ENCODE measurements around the gene GJC2. TPM values are rescaled to one million over a fixed set of nuclear protein-coding genes. Genes with fewer than 3 reads are reported as not detected.
"Not testable (repeated sequence)": the region's sequence is repeated elsewhere in the genome, so short reads cannot be mapped to it uniquely, and the experiment has no call there.

Gene GJC2
- total RNA-seq, 1 donor from 2014 or later, result 2.1 TPM

DNA sequence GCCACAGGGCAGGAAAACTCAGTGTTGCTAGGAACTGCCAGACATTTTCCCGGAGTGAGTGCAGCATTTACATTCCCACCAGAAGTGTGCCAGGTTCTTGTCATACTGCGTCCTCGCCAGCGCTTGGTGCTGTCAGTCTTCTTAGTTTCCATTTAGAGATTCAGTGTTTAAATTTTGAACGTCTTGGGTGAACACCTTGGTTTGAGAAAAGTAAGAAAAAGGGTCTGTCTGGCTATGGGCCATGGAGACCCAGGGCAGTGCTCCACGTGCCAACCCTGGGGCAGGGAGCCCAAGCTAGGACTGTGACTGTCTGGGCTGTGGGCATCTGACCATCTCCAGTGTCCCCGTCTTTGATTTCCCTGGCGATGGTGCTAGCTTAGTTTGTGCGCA lies 31.9 kb downstream of the GJC2 start:
- TF ChIP-seq, protein P1, sequence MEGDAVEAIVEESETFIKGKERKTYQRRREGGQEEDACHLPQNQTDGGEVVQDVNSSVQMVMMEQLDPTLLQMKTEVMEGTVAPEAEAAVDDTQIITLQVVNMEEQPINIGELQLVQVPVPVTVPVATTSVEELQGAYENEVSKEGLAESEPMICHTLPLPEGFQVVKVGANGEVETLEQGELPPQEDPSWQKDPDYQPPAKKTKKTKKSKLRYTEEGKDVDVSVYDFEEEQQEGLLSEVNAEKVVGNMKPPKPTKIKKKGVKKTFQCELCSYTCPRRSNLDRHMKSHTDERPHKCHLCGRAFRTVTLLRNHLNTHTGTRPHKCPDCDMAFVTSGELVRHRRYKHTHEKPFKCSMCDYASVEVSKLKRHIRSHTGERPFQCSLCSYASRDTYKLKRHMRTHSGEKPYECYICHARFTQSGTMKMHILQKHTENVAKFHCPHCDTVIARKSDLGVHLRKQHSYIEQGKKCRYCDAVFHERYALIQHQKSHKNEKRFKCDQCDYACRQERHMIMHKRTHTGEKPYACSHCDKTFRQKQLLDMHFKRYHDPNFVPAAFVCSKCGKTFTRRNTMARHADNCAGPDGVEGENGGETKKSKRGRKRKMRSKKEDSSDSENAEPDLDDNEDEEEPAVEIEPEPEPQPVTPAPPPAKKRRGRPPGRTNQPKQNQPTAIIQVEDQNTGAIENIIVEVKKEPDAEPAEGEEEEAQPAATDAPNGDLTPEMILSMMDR (IDR thresholded peaks at IDR 0.05; ENCODE audit: unreplicated experiment), result no peak
- no peaks in the 10 kb centered on the region for H3K27me3 Mint-ChIP-seq
- H3K36me3 Mint-ChIP-seq (ENCODE audit: insufficient read depth), result no peaks in the 10 kb centered on the region
- H3K27ac Mint-ChIP-seq, result peak overlapping the region; percentile 29
- H3K9me3 Mint-ChIP-seq (ENCODE audit: low read depth), result no peaks in the 10 kb centered on the region
- DNase-seq (ENCODE audit: low spot score, unreplicated experiment), result no peak
- H3K4me1 Mint-ChIP-seq (ENCODE audit: low read depth), result no peaks in the 10 kb centered on the region
- no peak overlapping the region for H3K4me3 Mint-ChIP-seq (ENCODE audit: low read depth)

DNA sequence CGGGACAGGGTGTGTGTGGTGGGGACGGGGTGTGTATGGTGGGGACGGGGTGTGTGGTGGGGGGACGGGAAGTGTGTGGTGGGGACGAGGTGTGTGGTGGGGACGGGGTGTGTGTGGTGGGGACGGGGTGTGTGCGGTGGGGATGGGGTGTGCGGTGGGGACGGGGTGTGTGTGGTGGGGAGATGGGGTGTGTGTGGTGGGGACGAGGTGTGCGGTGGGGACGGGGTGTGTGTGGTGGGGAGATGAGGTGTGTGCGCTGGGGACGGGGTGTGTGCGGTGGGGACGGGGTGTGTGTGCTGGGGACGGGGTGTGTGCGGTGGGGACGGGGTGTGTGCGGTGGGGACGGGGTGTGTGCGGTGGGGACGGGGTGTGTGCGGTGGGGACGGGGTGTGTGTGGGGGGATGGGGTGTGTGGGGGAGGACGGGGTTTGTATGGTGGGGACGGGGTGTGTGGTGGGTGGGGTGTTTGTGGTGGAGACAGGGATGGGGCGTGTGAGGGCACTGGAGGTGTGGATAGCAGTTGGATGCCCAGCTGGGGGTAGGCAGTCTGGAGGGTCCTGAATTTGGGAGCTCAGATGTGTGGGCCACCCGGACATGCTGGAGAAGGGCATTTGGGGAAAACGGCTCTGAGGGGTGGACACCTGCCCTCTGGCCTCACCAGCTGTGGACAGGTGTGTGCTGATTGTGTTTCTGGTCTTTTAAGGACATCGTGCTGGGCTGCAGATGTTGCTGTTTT lies 32.7 kb downstream of the GJC2 start:
- H3K4me3 Mint-ChIP-seq (ENCODE audit: low read depth), result no peak overlapping the region
- TF ChIP-seq, protein P1 (IDR thresholded peaks at IDR 0.05; ENCODE audit: unreplicated experiment), result no peak
- H3K27me3 Mint-ChIP-seq, result no peaks in the 10 kb centered on the region
- no peaks in the 10 kb centered on the region for H3K36me3 Mint-ChIP-seq (ENCODE audit: insufficient read depth)
- H3K4me1 Mint-ChIP-seq (ENCODE audit: low read depth), result no peaks in the 10 kb centered on the region
- no peaks in the 10 kb centered on the region for H3K9me3 Mint-ChIP-seq (ENCODE audit: low read depth)
- H3K27ac Mint-ChIP-seq, result no peak overlapping the region
- DNase-seq (ENCODE audit: low spot score, unreplicated experiment), result no peak

DNA sequence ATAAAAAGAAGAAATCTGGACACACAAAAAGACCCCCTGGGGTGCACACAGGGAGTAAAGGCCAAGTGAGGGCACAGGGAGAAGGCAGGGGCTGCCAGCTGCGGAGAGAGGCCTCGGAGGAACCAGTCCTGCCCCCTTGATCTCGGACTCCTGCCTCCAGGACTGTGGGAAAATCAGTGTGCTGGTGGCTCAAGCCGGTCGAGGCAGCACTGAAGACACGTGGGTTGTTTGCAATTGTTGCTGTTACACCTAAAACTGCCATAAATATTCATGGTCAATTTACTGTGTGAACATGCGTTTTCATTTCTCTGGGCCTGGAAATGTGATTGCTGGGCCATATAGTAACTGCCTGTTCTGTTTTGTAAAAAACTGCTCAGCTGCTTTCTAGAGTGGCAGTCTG lies 34.4 kb downstream of the GJC2 start:
- peaks cover 10% of the 10 kb centered on the region for H3K9me3 Mint-ChIP-seq (ENCODE audit: low read depth)
- no peaks in the 10 kb centered on the region for H3K4me1 Mint-ChIP-seq (ENCODE audit: low read depth)
- TF ChIP-seq, protein P1 (IDR thresholded peaks at IDR 0.05; ENCODE audit: unreplicated experiment), result no peak
- H3K36me3 Mint-ChIP-seq (ENCODE audit: insufficient read depth), result no peaks in the 10 kb centered on the region
- H3K27ac Mint-ChIP-seq, result no peak overlapping the region
- no peaks in the 10 kb centered on the region for H3K27me3 Mint-ChIP-seq
- no peak for DNase-seq (ENCODE audit: low spot score, unreplicated experiment)
- H3K4me3 Mint-ChIP-seq (ENCODE audit: low read depth), result no peak overlapping the region

DNA sequence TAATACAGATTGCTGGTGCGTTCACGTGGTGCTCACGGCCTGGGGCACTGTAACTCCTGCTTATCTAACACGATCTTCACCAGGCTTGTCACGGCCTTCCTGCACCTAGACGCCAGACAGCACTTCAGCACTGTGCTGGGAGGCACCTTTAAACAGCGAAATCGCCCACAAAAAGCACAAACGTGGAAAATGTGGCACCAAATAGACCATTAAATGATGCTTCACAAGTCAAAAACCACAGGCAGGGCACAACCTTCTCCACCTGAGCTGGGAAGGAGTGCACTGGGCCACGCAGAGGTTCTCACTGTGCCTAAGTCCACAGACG lies 35.9 kb downstream of the GJC2 start:
- DNase-seq (ENCODE audit: low spot score, unreplicated experiment), result no peak
- Mint-ChIP-seq H3K27me3 (no peaks in the 10 kb centered on the region), H3K36me3 (ENCODE audit: insufficient read depth) (no peaks in the 10 kb centered on the region), H3K9me3 (ENCODE audit: low read depth) (peaks cover 10% of the 10 kb centered on the region), H3K4me1 (ENCODE audit: low read depth) (no peaks in the 10 kb centered on the region), H3K4me3 (ENCODE audit: low read depth) (no peak overlapping the region), H3K27ac (no peak overlapping the region)
- TF ChIP-seq, protein P1 (IDR thresholded peaks at IDR 0.05; ENCODE audit: unreplicated experiment), result no peak

DNA sequence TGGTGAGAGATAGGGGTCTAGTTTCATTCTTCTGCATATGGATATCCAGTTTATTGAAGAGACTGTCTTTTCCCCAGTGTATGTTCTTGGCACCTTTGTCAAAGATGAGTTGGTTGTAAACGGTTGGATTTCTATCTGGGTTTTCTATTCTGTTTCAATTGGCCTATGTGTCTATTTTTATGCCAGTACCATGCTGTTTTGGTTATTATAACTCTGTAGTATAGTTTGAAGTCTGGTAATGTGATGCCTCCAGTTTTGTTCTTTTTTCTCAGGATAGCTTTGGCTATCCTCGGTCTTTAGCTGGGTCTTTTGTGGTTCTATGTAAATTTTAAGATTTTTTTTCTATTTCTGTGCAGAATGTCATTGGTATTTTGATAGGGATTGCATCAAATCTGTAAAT lies 38.5 kb downstream of the GJC2 start:
- not testable (repeated sequence) for H3K27me3 Mint-ChIP-seq; DNase-seq (ENCODE audit: low spot score, unreplicated experiment); H3K4me3 Mint-ChIP-seq (ENCODE audit: low read depth); H3K4me1 Mint-ChIP-seq (ENCODE audit: low read depth); H3K36me3 Mint-ChIP-seq (ENCODE audit: insufficient read depth); H3K27ac Mint-ChIP-seq
- peaks cover 10% of the 10 kb centered on the region for H3K9me3 Mint-ChIP-seq (ENCODE audit: low read depth)

DNA sequence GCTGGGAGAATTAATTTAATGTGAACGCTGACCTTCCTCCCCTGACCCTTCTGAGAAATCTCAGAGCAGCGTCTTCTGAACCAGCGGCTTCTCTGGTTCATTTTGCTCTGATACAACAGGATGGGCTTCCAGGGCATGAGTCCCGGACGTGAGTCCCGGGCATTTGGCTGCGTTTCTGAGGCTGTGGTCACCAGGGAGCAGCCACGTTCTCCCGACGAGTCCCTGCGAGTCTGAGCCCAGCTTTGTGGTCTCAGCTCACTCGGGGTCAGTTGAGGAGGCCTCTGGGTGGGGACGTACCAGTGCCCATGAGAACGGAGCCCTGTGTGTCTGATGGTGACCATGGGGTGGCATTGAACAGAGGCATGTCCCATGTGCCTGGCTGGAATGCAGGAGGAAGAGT lies 40.5 kb downstream of the GJC2 start:
- no peak overlapping the region for H3K4me3 Mint-ChIP-seq (ENCODE audit: low read depth)
- no peaks in the 10 kb centered on the region for H3K36me3 Mint-ChIP-seq (ENCODE audit: insufficient read depth)
- peaks cover 10% of the 10 kb centered on the region for H3K9me3 Mint-ChIP-seq (ENCODE audit: low read depth)
- TF ChIP-seq, protein P1 (IDR thresholded peaks at IDR 0.05; ENCODE audit: unreplicated experiment), result no peak
- no peaks in the 10 kb centered on the region for H3K4me1 Mint-ChIP-seq (ENCODE audit: low read depth)
- H3K27me3 Mint-ChIP-seq, result no peaks in the 10 kb centered on the region
- no peak overlapping the region for H3K27ac Mint-ChIP-seq
- DNase-seq (ENCODE audit: low spot score, unreplicated experiment), result no peak
